Medulla oblongata (tissue), 1 donor: ENCODE results near the gene SLC35D1.

Experiments used
- DNase-seq: peaks from one replicate; pipeline ENCODE4 v3.0.0-alpha.2; 2015; ENCODE audit errors: extremely low spot score

The SLC35D1 gene

DNA sequence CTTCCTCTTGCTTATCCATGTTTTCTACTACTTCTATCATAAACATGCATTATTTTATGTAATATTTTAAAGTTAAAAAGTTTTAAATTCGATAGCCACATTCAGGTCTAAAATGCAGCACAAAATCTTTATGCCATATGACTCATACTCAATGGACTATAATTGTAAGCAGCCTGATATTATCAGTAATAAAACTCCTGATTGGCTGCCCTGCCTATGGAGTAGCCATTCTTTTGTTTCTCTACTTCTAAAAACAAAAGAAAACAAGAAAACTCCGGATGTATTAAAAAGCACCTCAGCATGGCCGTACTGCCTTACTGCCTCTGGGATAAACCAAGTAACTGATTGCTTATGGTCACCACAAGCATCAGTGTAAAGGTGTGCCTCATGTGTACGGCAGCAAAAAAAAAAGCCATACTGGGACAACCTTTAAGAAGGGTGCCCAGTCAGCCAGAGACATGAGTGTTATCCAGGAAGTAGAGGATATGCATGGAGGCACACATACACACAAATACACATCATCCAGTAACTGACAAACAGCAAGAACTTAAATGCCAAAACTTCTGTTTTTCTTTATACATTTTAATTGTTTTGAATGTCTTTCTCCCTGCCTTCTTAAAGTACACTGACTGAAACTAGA lies 9.2 kb downstream of the SLC35D1 start:
- no peak for DNase-seq

DNA sequence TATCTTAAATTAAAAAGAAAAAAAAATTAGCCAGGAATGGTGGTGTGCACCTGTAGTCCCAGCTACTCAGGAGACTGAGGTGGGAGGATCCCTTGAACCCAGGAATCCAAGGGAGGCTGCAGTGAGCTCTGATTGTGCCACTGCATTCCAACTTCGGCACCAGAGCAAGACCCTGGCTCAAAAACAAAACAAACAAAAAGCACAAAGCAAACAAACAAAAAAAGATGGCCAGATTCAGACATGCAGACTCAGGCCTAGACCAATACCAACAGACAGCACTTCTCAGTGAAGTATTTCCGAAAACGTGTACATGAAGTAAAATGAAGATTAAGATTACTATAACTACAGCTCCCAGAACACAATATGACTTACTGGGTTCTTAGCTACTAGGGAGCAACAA lies 10.6 kb downstream of the SLC35D1 start:
- DNase-seq: no peak

DNA sequence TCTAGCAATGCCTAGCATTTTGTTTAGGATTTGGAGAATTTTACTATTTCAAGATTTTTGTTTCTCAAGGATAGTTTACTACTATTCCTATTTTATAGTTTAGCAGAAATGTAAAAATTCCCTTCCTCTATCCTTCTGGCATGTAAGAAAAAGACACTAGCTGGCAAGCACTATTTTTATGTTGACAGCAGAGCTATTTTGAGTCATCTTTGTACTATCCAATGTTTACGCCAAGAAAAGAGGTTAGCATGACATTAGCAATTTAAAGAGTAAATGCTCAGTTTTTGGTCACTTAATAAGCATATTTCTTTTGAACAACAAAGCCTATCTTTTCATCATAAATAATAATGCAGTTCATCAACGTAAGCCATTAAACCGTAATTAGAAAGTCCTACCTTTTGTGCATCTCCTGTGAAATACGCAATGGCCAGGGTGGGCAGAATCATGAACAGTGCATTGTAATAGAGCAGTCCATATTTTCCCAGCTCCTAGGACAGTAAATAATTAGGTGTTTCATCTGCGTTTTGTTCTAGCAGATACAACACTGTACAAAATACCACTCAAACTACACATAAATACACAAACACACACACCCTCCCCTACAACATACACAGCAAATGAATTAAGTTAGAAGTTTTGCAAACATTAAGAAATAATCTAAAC lies 12.0 kb downstream of the SLC35D1 start:
- DNase-seq: no peak

- no peak for DNase-seq
Measured at GRCh38 chr1:67040405-67040804, 13.5 kb downstream of the SLC35D1 start.

- no peak for DNase-seq
Measured at GRCh38 chr1:67031859-67032247, 22.1 kb downstream of the SLC35D1 start.

- no peak for DNase-seq
Measured at GRCh38 chr1:67031121-67031858, 22.7 kb downstream of the SLC35D1 start.

DNA sequence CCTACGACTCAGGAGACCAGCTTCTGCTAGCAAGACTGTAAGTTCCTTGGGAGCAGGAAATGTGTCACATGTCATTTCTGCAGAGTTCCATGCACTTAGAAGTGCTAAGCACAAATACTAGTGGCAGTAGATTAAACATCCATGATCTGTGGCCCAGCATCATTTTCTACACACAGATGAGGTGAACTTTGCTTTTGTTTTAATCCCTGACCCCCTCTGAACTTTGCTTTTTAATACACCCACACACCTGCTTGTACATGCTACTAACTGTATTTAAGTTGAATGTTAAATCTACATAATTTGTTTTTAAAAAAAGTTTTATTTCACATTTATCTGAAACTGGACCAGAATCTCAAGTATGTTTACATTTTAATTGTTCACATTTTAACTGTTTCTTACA lies 24.5 kb downstream of the SLC35D1 start:
- no peak for DNase-seq

DNA sequence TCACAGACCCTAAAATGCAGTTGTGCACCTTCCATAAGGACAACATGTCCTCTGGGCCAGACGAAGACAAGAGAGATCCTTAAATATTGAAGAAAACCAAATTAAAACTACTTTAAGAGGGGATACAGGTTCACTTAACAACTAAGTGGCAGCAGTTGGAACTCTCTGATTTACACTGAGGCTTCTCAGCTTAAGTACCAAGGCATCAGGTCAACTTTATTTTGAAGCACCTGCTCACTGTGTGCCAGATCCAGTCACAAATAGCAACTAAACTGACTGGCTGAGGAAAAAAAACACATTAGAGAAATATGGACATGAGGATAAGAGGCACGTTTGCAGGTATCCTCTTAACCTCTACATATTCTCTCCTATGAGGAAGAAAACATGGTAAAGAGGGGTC lies 33.2 kb downstream of the SLC35D1 start:
- no peak for DNase-seq

GRCh38 chr1:67020304-67020703 lies 33.6 kb downstream of the SLC35D1 start:
- DNase-seq: no peak

GRCh38 chr1:67019600-67020136 lies 34.3 kb downstream of the SLC35D1 start:
- peak; percentile 75 for DNase-seq

GRCh38 chr1:67019121-67019520 lies 34.8 kb downstream of the SLC35D1 start:
- DNase-seq: no peak

DNA sequence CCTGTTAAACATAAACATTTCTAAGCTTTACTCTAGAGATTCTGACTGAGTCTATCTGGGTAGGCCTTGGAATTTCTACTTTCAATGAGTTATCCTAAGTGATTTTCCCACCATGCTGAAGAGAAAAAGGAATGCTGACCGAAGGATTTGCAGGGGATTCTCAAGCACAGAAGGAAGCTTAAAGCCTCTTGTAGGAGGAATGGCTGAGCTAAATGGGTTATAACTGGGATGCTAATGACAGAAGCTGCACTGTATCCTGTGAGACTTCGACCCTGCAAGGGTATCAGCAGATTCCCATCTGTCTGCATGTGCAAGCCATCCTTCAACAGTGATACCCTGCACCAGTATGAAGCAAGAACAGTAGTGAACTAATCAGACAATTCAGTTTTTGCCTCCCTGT lies 35.4 kb downstream of the SLC35D1 start:
- DNase-seq: no peak

DNA sequence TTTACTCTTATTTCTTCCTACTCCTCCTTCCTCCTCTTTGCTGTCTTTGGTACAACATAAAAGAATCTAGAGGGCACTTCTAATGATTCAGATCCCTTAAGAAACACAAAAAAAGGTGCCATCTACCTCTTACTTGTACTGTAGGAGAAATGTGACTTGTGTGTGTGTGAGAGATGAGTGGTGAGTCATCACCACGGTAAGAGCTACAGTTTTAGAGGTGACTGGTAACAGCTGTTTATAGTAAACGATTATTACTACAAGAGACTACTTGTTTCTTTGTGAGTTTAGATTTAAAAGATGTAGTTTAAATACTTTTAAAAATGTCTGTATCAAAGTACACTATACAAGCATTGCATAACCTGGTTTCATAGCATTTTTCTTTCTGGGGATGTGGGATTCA lies 40.4 kb downstream of the SLC35D1 start:
- no peak for DNase-seq

GRCh38 chr1:67009792-67010191 lies 44.2 kb downstream of the SLC35D1 start:
- DNase-seq: no peak

- peak; percentile 54 for DNase-seq
Measured at GRCh38 chr1:67005068-67005467, 48.9 kb downstream of the SLC35D1 start.

- no peak for DNase-seq
Measured at GRCh38 chr1:67004176-67004575, 49.8 kb downstream of the SLC35D1 start.

- no peak for DNase-seq
Measured at GRCh38 chr1:67001682-67002425, 52.1 kb downstream of the SLC35D1 start.

DNA sequence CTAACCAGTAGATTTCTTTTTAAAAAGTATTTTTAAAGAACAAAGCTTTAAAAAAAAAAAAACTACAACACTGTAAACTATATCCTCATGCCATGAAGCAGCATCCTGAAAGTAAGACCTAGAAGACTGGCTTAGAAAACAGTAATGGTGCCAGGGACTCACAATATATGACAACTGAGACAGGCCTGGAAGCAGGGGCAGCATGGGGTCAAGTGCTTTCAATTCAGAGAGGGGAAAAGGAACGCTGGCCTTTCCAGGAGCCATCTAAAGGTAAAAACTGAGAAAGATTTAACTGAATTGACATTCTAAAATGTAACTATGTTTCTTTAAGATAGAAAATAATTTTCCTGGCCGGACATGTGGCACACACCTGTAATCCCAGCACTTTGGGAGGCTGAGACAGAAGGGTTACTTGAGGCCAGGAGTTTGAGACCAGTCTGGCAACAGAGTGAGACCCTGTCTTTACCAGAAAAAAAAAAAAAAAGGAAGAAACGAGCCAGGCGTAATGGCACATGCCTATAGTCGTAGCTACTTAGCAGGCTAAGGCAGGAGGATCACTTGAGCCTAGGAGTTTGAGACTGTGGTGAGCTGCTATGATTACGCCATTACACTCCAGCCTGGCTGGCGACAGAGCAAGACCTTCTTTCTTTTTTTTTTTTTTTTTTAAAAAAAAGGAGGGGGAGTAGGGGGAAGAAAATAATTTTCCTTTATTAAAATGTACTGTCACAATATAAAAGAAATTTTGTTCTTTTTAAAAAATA lies 54.1 kb downstream of the SLC35D1 start:
- DNase-seq: no peak

DNA sequence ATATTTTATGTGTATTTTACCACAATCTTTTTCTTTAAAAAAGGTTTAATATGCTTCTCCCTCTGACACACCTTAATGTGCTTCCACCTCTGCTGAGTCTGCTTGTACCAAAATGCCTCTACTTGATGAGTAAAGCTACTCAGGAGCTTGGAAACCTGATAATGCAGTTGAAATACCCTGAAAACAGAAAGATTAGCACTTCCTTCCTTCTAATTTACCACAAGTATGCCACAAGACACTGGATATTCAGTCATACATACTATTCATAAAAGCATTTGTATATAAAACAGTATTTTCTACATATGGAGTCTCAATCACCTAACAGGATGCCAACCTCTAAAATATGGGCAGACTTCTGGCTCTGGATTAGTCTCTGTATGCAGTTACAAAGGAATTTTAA lies 55.0 kb downstream of the SLC35D1 start:
- no peak for DNase-seq

DNA sequence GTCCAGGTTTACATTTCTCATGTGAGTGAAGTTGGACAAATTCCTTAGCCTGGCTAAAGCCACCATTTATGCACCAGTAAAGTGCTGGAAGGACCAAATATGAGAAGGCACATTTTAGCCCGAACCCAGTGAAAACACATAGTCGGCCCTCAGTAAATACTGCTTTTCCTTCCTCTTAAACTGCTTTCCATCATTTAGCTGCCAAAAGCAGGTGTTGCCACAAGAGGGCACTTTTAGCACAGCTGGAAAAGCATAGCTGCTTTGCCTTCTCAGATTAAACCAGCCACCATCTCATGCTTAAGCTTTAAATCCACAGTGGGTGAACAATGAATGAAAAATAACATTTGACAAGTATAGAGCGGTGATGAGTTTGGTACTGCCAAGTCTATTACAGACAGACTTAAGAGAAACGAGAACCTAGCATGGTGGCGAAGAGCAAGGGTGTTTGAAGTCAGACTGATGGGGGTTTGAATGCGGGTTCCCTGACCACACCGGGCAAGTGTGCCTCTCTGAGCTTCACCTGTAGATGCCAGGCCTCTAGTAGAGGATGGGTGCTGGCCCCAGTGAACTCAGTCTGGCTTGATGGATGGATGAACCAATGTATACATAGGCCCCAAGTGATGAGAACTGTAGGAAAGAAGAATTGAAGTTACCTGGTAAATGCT lies 57.8 kb downstream of the SLC35D1 start:
- DNase-seq: peak; percentile 84

DNA sequence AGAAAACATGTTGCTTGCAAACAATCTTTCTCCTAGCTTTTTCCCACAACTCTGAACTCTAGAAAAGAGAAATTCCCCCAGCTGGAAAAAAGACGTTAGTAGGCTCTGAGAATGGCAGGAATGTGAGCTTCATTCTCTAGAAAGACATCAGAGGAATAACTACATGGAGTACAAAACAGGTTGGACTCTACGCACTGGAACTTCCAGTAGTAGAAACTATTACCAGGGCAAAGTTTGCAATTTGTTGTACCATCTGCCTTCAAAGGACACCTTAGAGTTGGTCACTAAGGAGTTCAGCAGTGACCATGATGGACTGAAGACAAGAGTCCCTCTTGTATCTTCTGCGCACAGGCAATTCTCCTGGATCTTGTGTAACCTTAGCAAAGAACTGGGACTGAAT lies 60.9 kb downstream of the SLC35D1 start:
- DNase-seq: no peak
